Psoas muscle (tissue), 8 donors: Measurements from ENCODE around the gene KCND3. TPM values are rescaled to one million over a fixed set of nuclear protein-coding genes. Genes with fewer than 3 reads are reported as not detected.
"Not testable (repeated sequence)": the region's sequence is repeated elsewhere in the genome, so short reads cannot be mapped to it uniquely, and the experiment has no call there.

Experiments
- ATAC-seq, 4 donors: fragments of 200-7000 bp; cut with Tn5 transposase; one replicate each; pipeline ENCODE4 v1.9.1; 2020; ENCODE audit warnings: moderate library complexity in 3 of 4, mild to moderate bottlenecking in 2 of 4
- DNase-seq, 2 donors: peaks; one replicate each; pipeline ENCODE4 v3.0.0-alpha.2; 2020
- H3K27ac ChIP-seq: fragments of 200-600 bp; one replicate; pipeline ENCODE4 v1.8.0; 2022
- H3K27me3 ChIP-seq, 3 donors: fragments of 200-600 bp in 1 of 3; one replicate each; pipeline versions ENCODE4 v1.6.1 to v1.8.0; 2013 to 2022; ENCODE audit warnings: low read length in 2 of 3, mild to moderate bottlenecking in 2 of 3, moderate library complexity in 1 of 3; ENCODE audit not compliant: insufficient read depth in 3 of 3
- H3K36me3 ChIP-seq, 2 donors: fragments of 200-600 bp in 1 of 2; one replicate each; pipeline versions ENCODE4 v1.6.1 to v1.8.0; 2013 to 2022; ENCODE audit warnings: low read depth in 1 of 2, mild to moderate bottlenecking in 1 of 2, moderate library complexity in 1 of 2; ENCODE audit not compliant: insufficient read depth in 1 of 2
- H3K4me1 ChIP-seq: fragments of 200-600 bp; one replicate; pipeline ENCODE4 v1.8.0; 2022
- H3K4me3 ChIP-seq: fragments of 200-600 bp; one replicate; pipeline ENCODE4 v1.8.0; 2022; ENCODE audit warnings: mild to moderate bottlenecking
- H3K9me3 ChIP-seq: fragments of 200-600 bp; one replicate; pipeline ENCODE4 v1.8.0; 2022
- WGBS, 3 donors: extraction: QIAGEN DNeasy Blood & Tissue Kit; methylation state at CpG; one replicate each; pipeline versions ENCODE4 v1.1.6 to v1.1.7; 2013; 5-methylcytosine and 5-hydroxymethylcytosine counted together
- intact Hi-C, 2 donors: fragments of 100-400 bp; cut with DNase I; formaldehyde crosslinking; loops; one replicate each; pipeline versions ENCODE4 v1.11.0 to v1.14.2; 2022
- polyA plus RNA-seq, 3 donors: library from polyadenylated mRNA; stranded (reverse); fragments of 200-250 nt; gene quantifications; one replicate each; pipeline ENCODE4 v1.2.3, GENCODE V29; 2013
- total RNA-seq, 4 donors: library from RNA; stranded (reverse); fragmentation: NEBNext Ultra II Directional in 2 of 4; extraction: Animal tissue kit (Norgen Biotek cat#: 25700) in 2 of 4; gene quantifications; one replicate each; pipeline versions ENCODE4 v1.2.1 to v1.2.4, GENCODE V29; 2021 to 2023
- TF ChIP-seq, protein P1 (sequence below): fragments of 200-600 bp; IDR thresholded peaks from one replicate; pipeline ENCODE4 v1.8.0; 2022; ENCODE audit warnings: antibody characterized with exemption
- donor health status: healthy with polysubstance abuse.
- donor health status: DM: no; HTN: no; CAD: no; lungs with moderate emphysema.
- donor health status: Bipolar disorder and iron deficiency.
- donor health status: healthy.
- donor health status: DM: yes; HTN: yes; CAD: no.
- donor health status: DM: no; HTN: no; CAD: no.
- donor health status: DM: no; HTN: no; CAD: no.
- donor health status: DM: yes; HTN: yes; CAD: no.

Gene KCND3
- total and polyA plus RNA-seq, 7 donors: 0.53 to 4.1 (median 1.3) TPM

DNA sequence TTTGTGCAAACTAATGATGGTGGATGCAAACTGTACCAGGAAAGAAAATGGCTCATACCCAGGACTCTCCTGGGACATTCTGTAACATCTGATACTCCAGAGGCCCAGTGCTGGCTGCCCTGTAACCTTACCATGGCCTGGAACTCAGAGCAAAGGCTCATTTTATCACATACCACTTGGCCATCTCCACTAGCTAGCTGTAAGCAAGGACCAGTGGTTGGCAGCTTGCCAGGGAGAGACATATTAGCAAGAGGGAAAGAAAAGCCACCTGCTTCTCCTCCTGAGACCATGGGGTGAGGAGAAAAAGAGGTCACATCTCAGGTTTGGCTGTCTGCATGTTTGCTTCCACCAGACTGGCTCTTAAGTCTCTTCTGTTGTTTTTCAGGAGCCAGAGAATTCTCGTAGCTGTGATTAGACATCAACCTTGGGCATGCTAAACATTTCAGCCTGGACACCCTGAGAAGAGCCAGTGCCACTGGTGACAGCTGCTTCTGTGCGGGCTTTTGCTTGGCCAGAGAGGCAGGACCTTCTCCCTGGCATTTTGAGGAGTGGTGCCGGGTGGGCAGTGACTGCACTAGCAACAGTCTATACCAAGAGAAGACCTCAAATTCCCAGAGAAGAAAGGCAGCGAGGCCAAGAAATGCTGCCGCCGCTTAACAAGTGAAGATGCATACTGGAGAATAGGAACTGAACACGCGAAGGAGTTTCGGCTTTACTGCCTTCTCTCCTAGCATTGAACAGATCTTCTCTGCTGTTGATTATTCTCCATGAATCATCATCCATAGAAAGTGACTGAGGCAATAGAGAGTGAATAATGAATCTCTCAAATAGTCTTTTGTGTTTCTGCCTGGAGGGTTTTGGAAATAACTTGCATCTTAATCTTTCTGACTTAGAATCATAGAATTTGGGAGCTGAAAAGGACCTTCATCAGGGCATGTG lies 243.5 kb downstream of the KCND3 start:
- 76 to 82% (median 77%) methylated on average over 9 of the region's 9 CpGs for WGBS, 3 donors
- ATAC-seq: peak in 3 of 4 donors; percentile 31 to 65 (median 60)

DNA sequence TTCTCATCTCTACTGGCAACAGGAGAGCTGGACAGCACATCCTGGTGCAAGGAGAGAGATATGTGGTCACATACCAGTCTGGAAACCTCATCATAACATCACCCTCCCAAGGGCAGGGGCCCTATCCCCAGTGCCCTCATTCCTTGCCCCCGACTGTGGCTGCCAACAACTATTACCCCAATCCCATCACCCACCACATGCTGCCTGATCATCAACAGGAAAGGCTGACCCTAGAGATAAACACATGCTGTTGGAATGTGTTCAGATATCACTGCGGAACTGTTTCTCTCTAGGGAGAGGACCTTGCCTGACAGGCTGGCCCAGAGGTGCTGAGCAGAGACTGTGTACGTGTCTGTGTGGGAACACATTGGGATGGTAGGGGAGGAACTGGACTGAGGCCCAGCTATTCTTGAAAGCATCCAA lies 245.8 kb downstream of the KCND3 start:
- Histone ChIP-seq H3K4me3 (no peak overlapping the region), H3K36me3 (no peaks in the 10 kb centered on the region), H3K4me1 (peaks cover 22% of the 10 kb centered on the region), H3K27ac (no peak overlapping the region), H3K9me3 (no peaks in the 10 kb centered on the region), H3K27me3 (peaks cover 0 to 4% (median 0%) of the 10 kb centered on the region in 3 donors)
- no peak for DNase-seq
- intact Hi-C loops: no loop called here
- ATAC-seq: no peak
- 56 to 65% (median 61%) methylated on average over 3 of the region's 3 CpGs for whole genome bisulfite sequencing, 3 donors
- TF ChIP-seq, protein P1, sequence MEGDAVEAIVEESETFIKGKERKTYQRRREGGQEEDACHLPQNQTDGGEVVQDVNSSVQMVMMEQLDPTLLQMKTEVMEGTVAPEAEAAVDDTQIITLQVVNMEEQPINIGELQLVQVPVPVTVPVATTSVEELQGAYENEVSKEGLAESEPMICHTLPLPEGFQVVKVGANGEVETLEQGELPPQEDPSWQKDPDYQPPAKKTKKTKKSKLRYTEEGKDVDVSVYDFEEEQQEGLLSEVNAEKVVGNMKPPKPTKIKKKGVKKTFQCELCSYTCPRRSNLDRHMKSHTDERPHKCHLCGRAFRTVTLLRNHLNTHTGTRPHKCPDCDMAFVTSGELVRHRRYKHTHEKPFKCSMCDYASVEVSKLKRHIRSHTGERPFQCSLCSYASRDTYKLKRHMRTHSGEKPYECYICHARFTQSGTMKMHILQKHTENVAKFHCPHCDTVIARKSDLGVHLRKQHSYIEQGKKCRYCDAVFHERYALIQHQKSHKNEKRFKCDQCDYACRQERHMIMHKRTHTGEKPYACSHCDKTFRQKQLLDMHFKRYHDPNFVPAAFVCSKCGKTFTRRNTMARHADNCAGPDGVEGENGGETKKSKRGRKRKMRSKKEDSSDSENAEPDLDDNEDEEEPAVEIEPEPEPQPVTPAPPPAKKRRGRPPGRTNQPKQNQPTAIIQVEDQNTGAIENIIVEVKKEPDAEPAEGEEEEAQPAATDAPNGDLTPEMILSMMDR: no peak

More for the DNA sequence above, 243.5 kb downstream of the KCND3 start:
- H3K36me3 ChIP-seq: no peaks in the 10 kb centered on the region
- peaks cover 22% of the 10 kb centered on the region for H3K4me1 ChIP-seq
- H3K27me3 ChIP-seq: peaks cover 0 to 4% (median 0%) of the 10 kb centered on the region in 3 donors
- H3K27ac ChIP-seq: peak overlapping the region; percentile 6
- no peak overlapping the region for H3K4me3 ChIP-seq
- DNase-seq: no peak
- TF ChIP-seq, protein P1: no peak
- H3K9me3 ChIP-seq: no peaks in the 10 kb centered on the region
- intact Hi-C loops: loop anchor here in 1 of 2 donors (2.0 kb wide), 1 partner anchor 31 kb away; no protein-coding TSS in a partner anchor

DNA sequence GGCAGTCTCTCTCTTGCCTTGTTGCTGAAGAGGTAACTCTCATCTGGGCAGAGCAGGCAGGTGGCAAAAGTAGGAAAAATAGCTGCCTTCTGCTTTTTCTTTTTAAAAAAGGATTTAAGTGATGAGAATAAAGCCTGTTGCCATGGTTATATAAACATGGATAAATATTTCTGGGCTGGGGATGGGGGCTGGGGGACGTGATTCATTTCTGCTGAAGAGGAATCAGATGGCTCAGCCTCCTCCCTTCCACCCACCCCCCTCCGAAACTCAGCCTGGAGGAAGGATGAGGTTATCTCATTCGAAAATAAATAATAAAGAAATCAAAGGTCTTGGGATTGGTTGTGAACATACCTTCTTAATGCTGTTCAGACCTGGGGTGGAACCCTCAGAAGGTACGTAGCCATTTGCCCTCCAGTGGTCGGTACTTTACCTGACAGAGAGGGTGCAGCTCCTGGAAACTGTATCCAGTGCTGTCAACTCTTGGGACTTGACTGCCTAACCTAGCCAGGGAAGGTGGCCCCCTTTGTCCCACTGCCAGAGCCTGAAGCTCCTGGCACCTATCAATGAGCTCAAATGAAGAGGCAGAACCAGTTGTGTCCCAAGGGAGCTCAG lies 246.4 kb downstream of the KCND3 start:
- H3K27me3 ChIP-seq: peaks cover 0 to 4% (median 0%) of the 10 kb centered on the region in 3 donors
- WGBS, 3 donors: 84 to 88% (median 85%) methylated on average over 5 of the region's 5 CpGs
- no peak for DNase-seq
- no peaks in the 10 kb centered on the region for H3K9me3 ChIP-seq
- TF ChIP-seq, protein P1: no peak
- intact Hi-C loops: no loop called here
- no peak overlapping the region for H3K4me3 ChIP-seq
- ATAC-seq: no peak
- H3K4me1 ChIP-seq: peaks cover 22% of the 10 kb centered on the region
- no peak overlapping the region for H3K27ac ChIP-seq
- H3K36me3 ChIP-seq: no peaks in the 10 kb centered on the region

DNA sequence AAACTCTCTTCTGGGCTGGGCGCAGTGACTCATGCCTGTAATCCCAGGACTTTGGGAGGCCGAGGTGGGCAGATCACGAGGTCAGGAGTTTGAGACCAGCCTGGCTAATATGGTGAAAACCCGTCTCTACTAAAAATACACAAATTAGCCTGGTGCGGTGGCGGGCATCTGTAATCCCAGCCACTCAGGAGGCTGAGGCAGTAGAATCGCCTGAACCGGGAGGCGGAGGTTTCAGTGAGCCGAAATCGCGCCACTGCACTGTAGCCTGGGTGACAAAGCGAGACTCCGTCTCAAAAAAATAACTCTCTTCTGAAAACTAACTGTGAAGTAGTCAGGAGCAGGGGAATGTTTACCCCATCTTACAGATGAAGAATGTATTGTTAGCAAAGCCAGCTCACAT lies 247.2 kb downstream of the KCND3 start:
- WGBS, 3 donors: 97 to 98% (median 97%) methylated on average over 14 of the region's 14 CpGs
- H3K4me3 ChIP-seq, intact Hi-C loops, H3K36me3 ChIP-seq, ATAC-seq, H3K27ac ChIP-seq, H3K9me3 ChIP-seq, H3K27me3 ChIP-seq, DNase-seq: not testable (repeated sequence)
- peaks cover 28% of the 10 kb centered on the region for H3K4me1 ChIP-seq
